H9 (cell line): ENCODE data around the gene TMEM233. TPM values are rescaled to one million over a fixed set of nuclear protein-coding genes. Genes with fewer than 3 reads are reported as not detected.

ENCODE experiments used
- DNase-seq: peaks from one replicate; pipeline ENCODE4 v3.0.0-alpha.2; 2017
- H2AFZ ChIP-seq: one replicate; pipeline ENCODE4 v1.6.1; 2013; ENCODE audit warnings: mild to moderate bottlenecking, low read length, control low read depth, moderate library complexity
- H2AK5ac ChIP-seq: 2 replicates; pipeline ENCODE4 v1.6.1; 2013; ENCODE audit warnings: low read length, control low read depth, mixed read lengths; ENCODE audit not compliant: insufficient read length
- H2BK120ac ChIP-seq: one replicate; pipeline ENCODE4 v1.6.1; 2013; ENCODE audit warnings: low read depth, mild to moderate bottlenecking, low read length, control low read depth, inconsistent platforms; ENCODE audit not compliant: poor library complexity, severe bottlenecking
- H2BK12ac ChIP-seq: 2 replicates; pipeline ENCODE4 v1.6.1; 2013; ENCODE audit warnings: low read length, control low read depth, mixed read lengths, low read depth; ENCODE audit not compliant: insufficient read length
- H2BK15ac ChIP-seq: 2 replicates; pipeline ENCODE4 v1.6.1; 2013; ENCODE audit warnings: low read depth, low read length, control low read depth
- H2BK20ac ChIP-seq: one replicate; pipeline ENCODE4 v1.6.1; 2013; ENCODE audit warnings: low read depth, mild to moderate bottlenecking, low read length, control low read depth, inconsistent platforms; ENCODE audit not compliant: poor library complexity, severe bottlenecking
- H2BK5ac ChIP-seq: 2 replicates; pipeline ENCODE4 v1.6.1; 2013; ENCODE audit warnings: low read length, control low read depth, mixed read lengths; ENCODE audit not compliant: insufficient read length
- H3K14ac ChIP-seq: 2 replicates; pipeline ENCODE4 v1.6.1; 2013; ENCODE audit warnings: low read length, control low read depth; ENCODE audit not compliant: insufficient read depth
- H3K18ac ChIP-seq: 2 replicates; pipeline ENCODE4 v1.6.1; 2013; ENCODE audit warnings: low read depth, mild to moderate bottlenecking, mixed read lengths, low read length, control low read depth; ENCODE audit not compliant: insufficient read length
- H3K23ac ChIP-seq: 2 replicates; pipeline ENCODE4 v1.6.1; 2013; ENCODE audit warnings: low read length, control low read depth, mixed read lengths, low read depth; ENCODE audit not compliant: insufficient read length
- H3K23me2 ChIP-seq: 2 replicates; pipeline ENCODE4 v1.6.1; 2013; ENCODE audit warnings: low read depth, mild to moderate bottlenecking, mixed read lengths, low read length, control low read depth; ENCODE audit not compliant: insufficient read length, poor library complexity, severe bottlenecking
- H3K27ac ChIP-seq: 2 replicates; pipeline ENCODE4 v1.5.1; 2013; ENCODE audit warnings: low read length, control low read depth, mixed read lengths, low read depth; ENCODE audit not compliant: insufficient read length
- H3K27me3 ChIP-seq: 2 replicates; pipeline ENCODE4 v1.6.1; 2013; ENCODE audit warnings: low read length, control low read depth, inconsistent platforms; ENCODE audit not compliant: insufficient read depth
- H3K4ac ChIP-seq: 2 replicates; pipeline ENCODE4 v1.6.1; 2013; ENCODE audit warnings: low read depth, mild to moderate bottlenecking, control low read depth, inconsistent platforms, low read length, moderate library complexity
- H3K4me1 ChIP-seq: 2 replicates; pipeline ENCODE4 v1.6.1; 2013; ENCODE audit warnings: low read length, control low read depth, inconsistent platforms; ENCODE audit not compliant: insufficient read depth
- H3K4me2 ChIP-seq: 2 replicates; pipeline ENCODE4 v1.6.1; 2013; ENCODE audit warnings: low read length, control low read depth, mixed read lengths; ENCODE audit not compliant: insufficient read length, insufficient read depth
- H3K56ac ChIP-seq: 2 replicates; pipeline ENCODE4 v1.6.1; 2013; ENCODE audit warnings: low read depth, mild to moderate bottlenecking, mixed read lengths, low read length, control low read depth; ENCODE audit not compliant: insufficient read length
- H3K79me1 ChIP-seq: 2 replicates; pipeline ENCODE4 v1.6.1; 2013; ENCODE audit warnings: low read depth, mild to moderate bottlenecking, moderate library complexity, low read length, control low read depth, inconsistent platforms; ENCODE audit not compliant: insufficient read depth, poor library complexity, severe bottlenecking
- H3K79me2 ChIP-seq: 2 replicates; pipeline ENCODE4 v1.6.1; 2013; ENCODE audit warnings: low read length, control low read depth, inconsistent platforms; ENCODE audit not compliant: insufficient read depth
- H3K9ac ChIP-seq: 2 replicates; pipeline ENCODE4 v1.6.1; 2013; ENCODE audit warnings: low read length, control low read depth, mixed read lengths; ENCODE audit not compliant: insufficient read length; ENCODE audit errors: extremely low read depth
- H3K9me3 ChIP-seq: one replicate; pipeline ENCODE4 v1.6.1; 2013; ENCODE audit warnings: low read depth, low read length, inconsistent platforms; ENCODE audit not compliant: control insufficient read depth
- H3T11ph ChIP-seq: one replicate; pipeline ENCODE4 v1.6.1; 2013; ENCODE audit warnings: mild to moderate bottlenecking, low read length, control low read depth, inconsistent platforms
- H4K20me1 ChIP-seq: one replicate; pipeline ENCODE4 v1.6.1; 2013; ENCODE audit not compliant: control insufficient read depth, insufficient read length, insufficient read depth
- H4K5ac ChIP-seq: 2 replicates; pipeline ENCODE4 v1.6.1; 2013; ENCODE audit warnings: low read depth, mild to moderate bottlenecking, mixed read lengths, low read length, control low read depth; ENCODE audit not compliant: insufficient read length
- H4K8ac ChIP-seq: replicated peaks from 2 replicates; pipeline ENCODE4 v1.6.1; 2013; ENCODE audit warnings: low read length, control low read depth, mixed read lengths, low read depth; ENCODE audit not compliant: insufficient read length
- H4K91ac ChIP-seq: 2 replicates; pipeline ENCODE4 v1.6.1; 2013; ENCODE audit warnings: low read depth, mild to moderate bottlenecking, moderate library complexity, mixed read lengths, low read length, control low read depth; ENCODE audit not compliant: insufficient read length
- H3K27ac Mint-ChIP-seq, 3 experiments: 2 replicates in 2 of 3; 3 replicates in 1 of 3; pipeline ENCODE4 v1.8.0; 2020 to 2021; ENCODE audit warnings: mixed read lengths in 3 of 3, mild to moderate bottlenecking in 1 of 3, moderate library complexity in 1 of 3
- H3K27me3 Mint-ChIP-seq: 2 replicates; pipeline ENCODE4 v1.8.0; 2021; ENCODE audit warnings: low read depth, mild to moderate bottlenecking, moderate library complexity, mixed read lengths
- H3K36me3 Mint-ChIP-seq, 3 experiments: 2 replicates in 2 of 3; 3 replicates in 1 of 3; pipeline ENCODE4 v1.8.0; 2020 to 2021; ENCODE audit warnings: low read depth in 3 of 3, mixed read lengths in 3 of 3; ENCODE audit not compliant: insufficient read depth in 1 of 3
- H3K4me1 Mint-ChIP-seq, 2 experiments: 2 replicates each; pipeline ENCODE4 v1.8.0; 2020; ENCODE audit warnings: mixed read lengths in 2 of 2
- H3K4me3 Mint-ChIP-seq, 2 experiments: 2 replicates in 1 of 2; 3 replicates in 1 of 2; pipeline ENCODE4 v1.8.0; 2020 to 2021; ENCODE audit warnings: mild to moderate bottlenecking in 2 of 2, mixed read lengths in 2 of 2, moderate library complexity in 1 of 2
- H3K9me3 Mint-ChIP-seq, 2 experiments: 2 replicates in 1 of 2; 3 replicates in 1 of 2; pipeline ENCODE4 v1.8.0; 2020; ENCODE audit warnings: mild to moderate bottlenecking in 2 of 2, mixed read lengths in 2 of 2, moderate library complexity in 1 of 2
- CTCF ChIP-seq: fragments of 200-600 bp; sonication (generic); conservative IDR thresholded peaks from 3 replicates; pipeline ENCODE4 v1.8.0; 2021; ENCODE audit warnings: antibody characterized with exemption, mild to moderate bottlenecking
- WGBS: extraction: QIAGEN DNeasy Blood & Tissue Kit; methylation state at CpG from one replicate; pipeline ENCODE4 v1.1.7; 2013; ENCODE audit warnings: missing lambda C conversion rate, low lambda C conversion rate, mixed read lengths; ENCODE audit not compliant: insufficient read length; ENCODE audit errors: extremely low coverage; 5-methylcytosine and 5-hydroxymethylcytosine counted together
- total RNA-seq: library from RNA; stranded (reverse); gene quantifications from 2 replicates; pipeline ENCODE4 v1.2.1, GENCODE V29; 2021

Gene TMEM233
- total RNA-seq, 1 experiment from 2014 or later: not detected

GRCh38 chr12:119592232-119592631 lies 1.3 kb upstream of the TMEM233 start:
- peaks cover 0 to 2% (median 0%) of the 10 kb centered on the region in 3 experiments; a peak in 2 of 7 replicates for H3K36me3 Mint-ChIP-seq
- Histone ChIP-seq H3K56ac (no peak overlapping the region), H3K9ac (no peak overlapping the region), H2BK5ac (no peak overlapping the region), H3K18ac (no peak overlapping the region), H3K9me3 (no peaks in the 10 kb centered on the region), H3K4ac (no peak overlapping the region), H4K20me1 (no peaks in the 10 kb centered on the region), H3K27ac (no peak overlapping the region), H2BK12ac (no peak overlapping the region), H3K23me2 (peaks cover 22% of the 10 kb centered on the region), H3K14ac (no peak overlapping the region), H3K79me2 (no peaks in the 10 kb centered on the region), H3K79me1 (no peaks in the 10 kb centered on the region), H3K27me3 (peaks cover 39% of the 10 kb centered on the region), H2AK5ac (no peak overlapping the region), H4K91ac (no peak overlapping the region), H2AFZ (no peak overlapping the region), H2BK15ac (no peak overlapping the region), H4K8ac (no peak overlapping the region), H3K23ac (no peak overlapping the region), H3K4me1 (no peaks in the 10 kb centered on the region), H4K5ac (no peak overlapping the region), H3K4me2 (no peak overlapping the region), H3T11ph (no peak overlapping the region), H2BK120ac (no peak overlapping the region), H2BK20ac (no peak overlapping the region)
- no peak for TF ChIP-seq CTCF
- no CpG with 5 or more reads among the region's 2 CpGs for WGBS
- no peak for DNase-seq
- no peak overlapping the region for H3K27ac Mint-ChIP-seq
- H3K27me3 Mint-ChIP-seq: peaks cover 94% of the 10 kb centered on the region
- peaks cover 20 to 22% of the 10 kb centered on the region in 2 experiments for H3K4me1 Mint-ChIP-seq
- peaks cover 0 to 3% of the 10 kb centered on the region in 2 experiments; a peak in 1 of 5 replicates for H3K9me3 Mint-ChIP-seq
- no peak overlapping the region for H3K4me3 Mint-ChIP-seq
